NOMO-1 treated with DMSO at 0.1 percent for 48 hours (cell line): Measurements from ENCODE around the gene WDR91.
A peak's percentile ranks its signal among the peaks of the same experiment; 100 is the strongest.

Experiments used
- DNase-seq: peaks from one replicate; lab custom pipeline; 2025; ENCODE audit not compliant: unreplicated experiment; lab: John Stamatoyannopoulos, UW

The WDR91 gene

DNA sequence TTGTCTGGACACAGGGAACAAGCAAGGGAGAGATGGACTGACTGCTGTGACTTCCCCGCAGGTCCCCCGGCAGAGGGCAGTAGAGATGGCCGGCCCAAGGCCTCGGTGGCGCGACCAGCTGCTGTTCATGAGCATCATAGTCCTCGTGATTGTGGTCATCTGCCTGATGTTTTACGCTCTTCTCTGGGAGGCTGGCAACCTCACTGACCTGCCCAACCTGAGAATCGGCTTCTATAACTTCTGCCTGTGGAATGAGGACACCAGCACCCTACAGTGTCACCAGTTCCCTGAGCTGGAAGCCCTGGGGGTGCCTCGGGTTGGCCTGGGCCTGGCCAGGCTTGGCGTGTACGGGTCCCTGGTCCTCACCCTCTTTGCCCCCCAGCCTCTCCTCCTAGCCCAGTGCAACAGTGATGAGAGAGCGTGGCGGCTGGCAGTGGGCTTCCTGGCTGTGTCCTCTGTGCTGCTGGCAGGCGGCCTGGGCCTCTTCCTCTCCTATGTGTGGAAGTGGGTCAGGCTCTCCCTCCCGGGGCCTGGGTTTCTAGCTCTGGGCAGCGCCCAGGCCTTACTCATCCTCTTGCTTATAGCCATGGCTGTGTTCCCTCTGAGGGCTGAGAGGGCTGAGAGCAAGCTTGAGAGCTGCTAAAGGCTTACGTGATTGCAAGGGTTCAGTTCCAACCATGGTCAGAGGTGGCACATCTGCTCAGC lies 46.8 kb downstream of the WDR91 start:
- no peak for DNase-seq

DNA sequence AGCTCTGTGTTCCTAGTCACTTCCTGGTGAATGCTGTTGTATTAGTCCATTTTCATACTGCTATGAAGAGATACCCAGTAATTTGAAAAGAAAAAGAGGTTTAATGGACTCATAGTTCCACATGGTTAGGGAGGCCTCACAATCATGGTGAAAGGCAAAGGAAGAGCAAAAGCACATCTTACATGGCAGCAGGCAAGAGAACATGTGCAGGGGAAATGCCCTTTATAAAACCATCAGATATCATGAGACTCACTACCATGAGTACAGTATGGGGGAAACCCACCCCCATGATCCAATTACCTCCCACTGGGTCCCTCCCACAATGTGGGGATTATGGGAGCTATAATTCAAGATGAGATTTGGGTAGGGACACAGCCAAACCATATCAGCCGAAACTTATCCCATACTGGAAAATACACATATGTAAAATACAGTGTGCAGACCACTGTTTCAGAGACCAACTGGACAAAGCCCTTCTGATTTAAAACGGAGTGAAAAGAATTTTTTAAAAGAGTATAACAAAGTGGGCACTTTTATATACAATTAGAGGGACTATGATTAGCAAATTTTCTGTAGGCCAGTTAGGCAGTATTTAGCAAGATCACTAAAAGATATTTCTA lies 48.8 kb downstream of the WDR91 start:
- DNase-seq: no peak

- no peak for DNase-seq
These were observed 49.7 kb downstream of the WDR91 start for GRCh38 chr7:135161669-135162068.

DNA sequence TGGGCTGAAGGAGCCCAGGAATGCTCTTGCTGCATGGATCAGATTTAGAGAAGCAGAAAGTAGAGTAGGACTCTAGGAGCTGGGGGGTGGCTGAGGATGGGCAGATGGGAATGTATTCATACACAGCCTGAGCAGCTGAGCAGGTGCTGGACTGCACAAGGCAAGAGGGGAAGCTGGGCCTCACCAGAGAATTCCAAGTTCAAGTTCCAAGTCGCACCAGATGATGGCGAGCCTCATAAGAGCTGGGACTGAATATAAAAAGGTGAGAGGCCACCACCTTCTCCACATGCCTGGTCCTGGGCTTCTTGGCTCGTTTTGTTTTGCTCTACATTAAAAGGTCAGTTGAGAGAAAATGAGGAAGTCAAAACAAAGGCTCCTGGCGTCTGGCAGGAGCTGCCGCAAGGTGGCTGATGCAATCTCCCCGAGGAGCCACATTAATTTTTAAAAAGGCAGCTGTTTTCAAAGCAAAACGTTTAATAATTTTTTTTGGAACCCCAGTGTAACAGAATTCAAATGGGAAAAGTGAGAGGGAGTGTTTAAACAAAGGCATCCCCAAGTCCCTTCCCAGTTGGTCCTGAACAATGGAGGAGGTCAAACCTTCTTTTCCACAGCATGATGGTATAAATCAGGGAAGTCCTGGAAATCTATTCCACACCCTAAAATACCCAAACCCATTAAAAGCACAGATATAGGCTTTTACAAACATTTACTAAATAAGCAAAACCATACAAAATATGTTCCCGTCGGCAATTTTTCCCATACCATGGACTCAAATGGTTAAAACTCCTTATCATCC lies 50.3 kb downstream of the WDR91 start:
- DNase-seq: peak; percentile 61

DNA sequence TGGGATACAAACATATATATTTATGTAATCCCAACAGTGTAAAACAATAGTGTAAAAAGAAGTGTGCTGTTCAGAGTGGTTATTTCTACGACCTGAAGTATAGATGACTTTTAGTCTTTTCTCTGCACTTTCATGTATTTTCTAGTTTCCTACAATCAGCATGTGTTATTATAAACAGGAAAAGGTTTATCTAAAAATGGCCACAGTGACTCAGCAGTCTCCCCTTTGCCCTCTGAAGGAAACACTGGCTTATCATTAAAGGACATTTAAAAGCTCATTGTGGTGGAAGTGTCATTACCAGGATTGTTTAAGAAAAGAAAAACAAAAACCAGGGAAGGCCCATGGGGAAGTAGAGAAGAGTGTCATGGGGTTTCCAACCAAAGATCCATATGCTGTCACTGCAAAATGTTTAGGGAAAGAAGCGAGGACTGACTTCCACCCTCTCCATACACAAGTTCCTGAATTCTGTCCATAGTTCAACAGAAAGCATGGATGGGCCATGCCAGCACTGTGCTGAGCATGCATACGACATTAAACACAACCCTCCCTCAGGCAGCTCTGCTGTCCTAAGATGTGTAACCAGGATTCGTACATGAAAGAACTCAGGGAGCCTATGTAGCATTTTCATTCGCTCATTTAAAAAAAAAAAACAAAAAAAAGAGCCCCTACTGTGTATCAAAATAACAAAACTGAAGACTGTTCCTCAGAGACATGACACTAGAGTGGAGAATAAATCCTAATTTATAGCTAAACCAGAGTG lies 51.0 kb downstream of the WDR91 start:
- peak; percentile 11 for DNase-seq

- no peak for DNase-seq
These were observed 51.8 kb downstream of the WDR91 start for GRCh38 chr7:135159359-135160085.

GRCh38 chr7:135158874-135159273 lies 52.5 kb downstream of the WDR91 start:
- no peak for DNase-seq

DNA sequence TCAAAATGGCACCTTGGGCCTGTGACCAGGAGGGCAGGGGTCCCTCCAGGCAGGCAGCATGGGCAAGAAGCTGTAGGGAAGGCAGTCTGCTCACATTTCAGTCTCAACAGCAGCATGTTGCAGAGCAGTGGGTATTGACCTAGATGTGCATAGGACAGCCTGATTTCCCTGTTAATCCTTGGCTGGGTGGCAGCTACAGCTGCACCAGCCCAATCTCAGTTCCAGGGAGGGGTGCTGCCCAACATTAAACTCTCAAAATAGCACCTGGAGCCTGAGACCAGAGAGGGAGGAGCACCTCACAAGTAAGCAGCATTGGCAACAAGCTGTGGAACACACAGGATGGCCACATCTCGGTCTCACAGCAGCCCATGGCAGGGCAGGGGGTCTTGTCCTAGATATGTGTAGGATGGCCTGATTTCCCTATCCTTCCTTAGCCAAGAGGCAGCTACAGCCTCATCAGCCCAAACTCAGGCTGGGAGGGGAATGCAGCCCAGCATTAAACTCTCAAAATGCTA lies 53.1 kb downstream of the WDR91 start:
- DNase-seq: no peak

DNA sequence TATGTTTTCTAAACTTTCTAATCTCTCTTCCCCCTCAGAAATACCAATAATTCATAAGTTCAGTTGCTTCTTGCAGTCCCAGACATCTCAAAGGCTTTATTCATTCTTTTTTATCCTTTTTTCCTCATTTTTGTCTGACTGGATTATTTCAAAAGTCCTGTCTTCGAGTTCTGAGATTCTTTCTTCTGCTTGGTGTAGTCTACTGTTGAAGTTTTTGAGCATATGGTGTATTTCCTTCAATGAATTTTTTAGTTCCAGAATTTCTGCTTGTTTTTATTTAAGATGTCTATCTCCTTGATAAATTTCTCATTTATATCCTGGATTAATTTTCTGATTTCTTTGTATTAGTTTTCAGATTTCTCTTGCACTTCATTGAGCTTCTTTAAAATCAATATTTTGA lies 55.0 kb downstream of the WDR91 start:
- no peak for DNase-seq

DNA sequence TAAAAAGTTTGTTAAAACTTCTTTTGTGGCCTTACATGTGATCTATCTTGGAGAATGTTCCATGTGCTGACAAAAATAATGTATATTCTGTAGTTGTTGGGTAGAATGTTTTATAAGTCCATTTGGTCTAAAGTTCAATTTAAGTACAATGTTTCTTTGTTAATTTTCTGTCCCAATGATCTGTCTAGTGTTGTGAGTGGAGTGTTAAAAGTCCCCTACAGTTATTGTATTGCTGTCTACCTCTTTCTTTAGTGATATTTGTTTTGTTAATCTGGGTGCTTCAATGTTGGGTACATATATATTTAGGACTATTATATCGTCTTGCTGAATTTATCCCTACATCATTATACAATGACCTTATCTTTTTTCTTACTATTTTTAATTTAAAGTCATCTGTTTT lies 56.6 kb downstream of the WDR91 start:
- no peak for DNase-seq

DNA sequence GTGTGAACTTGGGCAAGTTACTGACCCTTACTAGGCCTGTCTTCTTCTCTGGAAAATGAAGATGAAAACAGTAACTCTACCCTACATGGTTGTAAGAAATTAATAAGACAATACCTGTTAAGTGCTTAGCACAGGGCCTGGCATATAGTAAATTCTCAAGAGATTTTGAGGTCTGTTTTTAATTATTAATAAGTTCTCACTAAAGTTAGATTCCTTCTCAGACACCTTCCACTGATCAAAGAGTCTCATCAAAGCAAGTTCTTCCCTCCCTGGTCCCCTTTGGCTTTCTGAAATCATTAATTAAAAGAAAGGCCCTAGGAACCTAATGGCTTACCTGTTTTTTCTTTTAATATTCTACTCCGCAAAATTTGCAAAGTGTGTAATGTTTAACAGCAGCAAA lies 58.9 kb downstream of the WDR91 start:
- no peak for DNase-seq

DNA sequence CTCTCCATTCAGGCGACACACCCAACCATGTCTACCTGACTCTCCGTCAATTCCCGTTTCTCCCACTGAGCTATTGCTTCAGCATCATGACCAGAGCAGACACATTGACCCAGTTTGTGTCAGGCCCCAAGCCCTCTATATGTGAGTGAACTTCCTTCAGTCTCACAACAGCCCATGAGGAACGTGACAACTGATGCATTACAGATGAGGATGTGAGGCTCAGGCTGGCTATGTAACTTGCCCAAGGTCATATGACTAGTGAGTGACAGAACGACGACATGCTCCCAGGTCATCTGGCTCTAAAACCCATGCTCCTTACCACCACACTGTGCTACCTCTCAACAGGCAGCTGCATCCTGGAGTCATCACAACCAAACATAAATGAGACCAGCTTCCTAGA lies 59.8 kb downstream of the WDR91 start:
- no peak for DNase-seq

DNA sequence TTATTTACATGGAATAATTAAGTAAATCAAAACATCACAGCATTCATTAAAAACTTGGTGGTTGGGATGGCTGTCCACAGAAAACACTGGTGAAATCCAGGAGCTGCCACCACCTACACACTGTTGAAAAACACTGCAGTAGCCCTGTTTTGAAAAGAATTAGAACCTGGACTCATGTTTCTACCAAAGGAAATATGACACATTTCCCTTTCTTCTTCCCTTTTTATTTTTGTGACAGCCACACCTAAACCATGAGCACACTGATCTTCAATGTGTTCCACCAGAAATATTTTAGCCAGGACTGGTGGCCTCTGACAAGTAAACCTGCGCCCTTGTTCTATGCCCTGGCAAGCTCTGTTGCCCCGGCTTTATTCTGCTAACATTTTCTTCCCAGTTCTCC lies 60.2 kb downstream of the WDR91 start:
- DNase-seq: peak; percentile 12

- no peak for DNase-seq
These were observed 61.1 kb downstream of the WDR91 start for GRCh38 chr7:135150072-135150782.

- DNase-seq: peak; percentile 41
These were observed 63.2 kb downstream of the WDR91 start, which contains the start of gene TMEM140 for GRCh38 chr7:135147899-135148721. TSS of gene TMEM140 (plus strand) at chr7:135148072. CDS start at chr7:135164442, 16,370 bp downstream.

GRCh38 chr7:135147341-135147898 lies 63.9 kb downstream of the WDR91 start:
- DNase-seq: peak; percentile 41

DNA sequence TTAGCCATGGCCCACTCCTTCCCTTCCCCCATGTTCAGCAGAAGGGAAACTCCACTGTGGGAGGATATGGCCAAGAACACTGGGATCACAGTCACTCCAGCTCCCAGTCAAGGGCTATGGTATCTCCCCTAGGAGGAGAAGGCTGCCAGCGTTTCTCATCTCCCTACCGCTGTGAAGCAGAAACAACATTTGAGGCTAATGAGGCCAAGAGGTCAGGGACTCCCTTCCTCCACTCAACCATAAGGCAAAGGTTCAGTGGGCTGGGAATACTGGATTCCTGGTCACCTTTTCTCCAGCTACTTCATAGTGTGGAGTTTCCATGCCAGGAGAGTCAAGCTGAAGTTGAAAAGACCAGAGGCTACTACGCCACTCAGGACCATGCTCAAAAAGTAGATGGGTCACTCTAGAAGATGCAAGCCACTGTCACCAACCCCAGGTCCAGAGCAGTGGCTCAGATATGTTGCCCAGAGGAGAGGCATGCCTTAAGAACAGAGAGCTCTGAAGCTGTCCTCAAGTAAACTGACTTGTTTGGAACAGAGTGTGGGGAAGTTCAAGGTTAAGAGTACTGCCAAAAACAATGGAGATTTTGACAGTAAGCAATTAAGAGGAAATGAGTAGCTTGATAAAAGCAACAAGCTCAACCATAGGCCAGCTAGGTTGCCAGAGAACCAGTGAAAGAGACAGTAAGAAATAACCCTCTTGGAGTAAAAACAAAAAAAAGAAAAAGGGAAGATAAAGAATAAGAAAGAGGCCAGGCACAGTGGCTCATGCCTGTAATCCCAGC lies 67.2 kb downstream of the WDR91 start:
- no peak for DNase-seq
